Nephron (organoid): ENCODE results near the gene PRUNE2.
A peak's percentile ranks its signal among the peaks of the same experiment; 100 is the strongest.

Source experiments
- H3K27ac Mint-ChIP-seq, 3 experiments: 2 replicates each; pipeline ENCODE4 v1.8.0; 2020; ENCODE audit warnings: mixed read lengths in 3 of 3, mild to moderate bottlenecking in 2 of 3, moderate library complexity in 1 of 3
- H3K27me3 Mint-ChIP-seq: 2 replicates; pipeline ENCODE4 v1.8.0; 2021; ENCODE audit warnings: low read depth, mild to moderate bottlenecking, moderate library complexity, mixed read lengths
- H3K36me3 Mint-ChIP-seq: 2 replicates; pipeline ENCODE4 v1.8.0; 2020; ENCODE audit warnings: low read depth, mixed read lengths
- H3K4me1 Mint-ChIP-seq: 2 replicates; pipeline ENCODE4 v1.8.0; 2020; ENCODE audit warnings: mixed read lengths
- H3K4me3 Mint-ChIP-seq, 3 experiments: 2 replicates each; pipeline ENCODE4 v1.8.0; 2020; ENCODE audit warnings: mild to moderate bottlenecking in 3 of 3, mixed read lengths in 3 of 3, moderate library complexity in 2 of 3
- H3K9me3 Mint-ChIP-seq: 2 replicates; pipeline ENCODE4 v1.8.0; 2020; ENCODE audit warnings: mixed read lengths
- CTCF ChIP-seq, 3 experiments: fragments of 200-600 bp; sonication (generic); IDR thresholded peaks; one replicate each; pipeline ENCODE4 v1.5.0; 2021; ENCODE audit warnings: antibody characterized with exemption in 3 of 3; ENCODE audit not compliant: unreplicated experiment in 3 of 3

The PRUNE2 gene

DNA sequence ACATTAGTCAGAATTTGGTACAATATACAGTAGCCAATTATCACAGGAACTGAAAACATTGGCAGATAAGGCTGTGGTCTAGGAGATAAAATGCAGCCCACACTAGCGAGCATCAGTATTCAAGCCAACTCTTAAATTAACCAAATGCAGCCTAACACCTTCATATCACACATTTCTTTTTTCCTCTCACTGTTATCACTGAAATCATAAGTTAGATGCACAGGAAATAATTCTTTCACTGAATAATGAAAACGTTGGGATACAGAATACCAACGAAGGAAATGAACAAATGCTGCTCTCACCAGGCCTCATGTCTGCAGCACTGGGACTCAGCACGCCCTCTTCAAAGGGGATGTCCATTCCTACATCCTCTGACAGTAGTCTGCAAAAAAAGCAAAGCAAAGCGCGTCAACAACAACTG, 250.8 kb downstream of the PRUNE2 start:
- no peak for TF ChIP-seq CTCF (IDR thresholded peaks at IDR 0.05; ENCODE audit: unreplicated experiment in 3 of 3)
- no peaks in the 10 kb centered on the region for H3K36me3 Mint-ChIP-seq
- peaks cover 3% of the 10 kb centered on the region for H3K4me1 Mint-ChIP-seq
- H3K4me3 Mint-ChIP-seq, result no peak overlapping the region
- H3K9me3 Mint-ChIP-seq, result no peaks in the 10 kb centered on the region
- H3K27me3 Mint-ChIP-seq, result no peaks in the 10 kb centered on the region
- no peak overlapping the region for H3K27ac Mint-ChIP-seq

- no peaks in the 10 kb centered on the region for H3K27me3 Mint-ChIP-seq
- H3K9me3 Mint-ChIP-seq, result no peaks in the 10 kb centered on the region
- H3K4me1 Mint-ChIP-seq, result peaks cover 3% of the 10 kb centered on the region
- no peak overlapping the region for H3K27ac Mint-ChIP-seq
- no peak for TF ChIP-seq CTCF (IDR thresholded peaks at IDR 0.05; ENCODE audit: unreplicated experiment in 3 of 3)
- no peaks in the 10 kb centered on the region for H3K36me3 Mint-ChIP-seq
- no peak overlapping the region for H3K4me3 Mint-ChIP-seq
Observed at GRCh38 chr9:76654575-76654974, 251.3 kb downstream of the PRUNE2 start.

DNA sequence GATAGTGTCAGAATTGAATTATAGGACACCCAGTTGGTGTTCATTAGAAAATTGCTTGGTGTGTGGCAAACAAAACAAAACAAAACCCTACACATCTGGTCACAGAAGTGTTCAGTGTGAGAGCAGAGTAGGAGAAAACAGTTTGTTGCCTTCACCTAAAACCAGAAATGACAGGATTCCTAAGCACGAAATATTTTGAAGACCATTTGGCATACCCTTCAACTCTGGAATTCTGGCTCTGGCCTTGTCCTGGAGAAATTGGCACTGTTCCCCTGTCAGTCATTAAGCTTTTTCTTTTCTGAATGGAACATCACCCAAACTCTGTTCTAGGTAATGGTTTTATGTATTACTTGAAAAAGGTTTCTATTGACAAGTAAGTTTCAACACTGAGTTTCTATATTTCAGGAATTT, 251.9 kb downstream of the PRUNE2 start:
- peak overlapping the region in 1 of 3 experiments; percentile 11 for H3K27ac Mint-ChIP-seq
- H3K4me1 Mint-ChIP-seq, result peaks cover 3% of the 10 kb centered on the region
- no peaks in the 10 kb centered on the region for H3K9me3 Mint-ChIP-seq
- no peaks in the 10 kb centered on the region for H3K36me3 Mint-ChIP-seq
- no peak overlapping the region for H3K4me3 Mint-ChIP-seq
- no peaks in the 10 kb centered on the region for H3K27me3 Mint-ChIP-seq
- no peak for TF ChIP-seq CTCF (IDR thresholded peaks at IDR 0.05; ENCODE audit: unreplicated experiment in 3 of 3)

DNA sequence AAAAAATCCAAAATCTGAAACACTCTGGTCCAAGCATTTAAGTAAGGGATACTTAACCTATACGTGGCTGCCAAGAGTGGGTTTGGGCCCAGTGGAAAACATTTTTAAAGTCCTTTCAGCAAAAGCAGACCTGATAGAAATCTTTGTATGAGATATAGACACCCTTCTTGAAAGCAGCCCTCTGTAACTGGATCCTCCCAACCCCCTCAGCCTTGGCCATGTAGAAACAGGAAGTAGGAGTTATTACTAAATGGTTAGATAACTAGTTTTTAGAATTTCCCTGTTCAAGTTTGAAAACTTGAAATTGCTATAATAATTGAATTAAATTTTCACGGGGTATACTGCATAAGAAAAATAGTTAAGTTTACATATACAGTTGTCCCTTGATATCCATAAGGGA, 253.0 kb downstream of the PRUNE2 start:
- Mint-ChIP-seq H3K9me3 (no peaks in the 10 kb centered on the region), H3K27ac (no peak overlapping the region), H3K4me3 (no peak overlapping the region), H3K27me3 (no peaks in the 10 kb centered on the region), H3K4me1 (peaks cover 3% of the 10 kb centered on the region), H3K36me3 (no peaks in the 10 kb centered on the region)
- no peak for TF ChIP-seq CTCF (IDR thresholded peaks at IDR 0.05; ENCODE audit: unreplicated experiment in 3 of 3)

DNA sequence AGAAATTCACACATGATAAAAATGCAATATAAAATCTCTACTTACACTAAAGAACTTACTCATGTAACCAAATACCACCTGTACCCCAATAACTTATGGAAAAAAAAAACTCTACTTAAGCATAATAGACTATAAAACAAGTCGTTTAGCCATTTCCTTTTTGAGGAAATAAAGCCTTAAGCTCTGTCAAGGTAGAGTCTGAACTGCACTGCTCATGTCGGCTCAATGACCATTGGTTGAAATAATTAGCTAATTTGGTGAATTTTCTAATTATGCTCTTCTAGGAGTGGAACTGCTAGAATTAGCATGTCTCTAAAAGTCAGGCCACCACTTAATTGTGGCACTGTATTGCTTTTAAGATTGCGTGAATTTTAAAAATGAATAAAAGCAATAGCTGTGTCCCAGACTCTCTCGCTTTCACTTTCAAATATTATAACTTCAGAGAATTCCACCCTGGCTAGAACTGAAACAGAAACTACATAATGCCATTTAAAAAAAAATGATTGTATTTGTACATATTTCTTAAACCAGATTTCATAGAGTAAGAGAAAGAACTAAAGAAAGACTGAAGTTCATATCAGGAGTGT, 254.7 kb downstream of the PRUNE2 start:
- Mint-ChIP-seq H3K4me1 (peaks cover 3% of the 10 kb centered on the region), H3K36me3 (no peaks in the 10 kb centered on the region), H3K27ac (peak overlapping the region; percentile 46 to 92 (median 67)), H3K4me3 (no peak overlapping the region), H3K27me3 (no peaks in the 10 kb centered on the region), H3K9me3 (no peaks in the 10 kb centered on the region)
- TF ChIP-seq CTCF (IDR thresholded peaks at IDR 0.05; ENCODE audit: unreplicated experiment in 3 of 3), result no peak

- peak overlapping the region in 1 of 3 experiments; percentile 2 for H3K4me3 Mint-ChIP-seq
- H3K27ac Mint-ChIP-seq, result peak overlapping the region; percentile 46 to 92 (median 67)
- peaks cover 3% of the 10 kb centered on the region for H3K4me1 Mint-ChIP-seq
- H3K27me3 Mint-ChIP-seq, result no peaks in the 10 kb centered on the region
- H3K36me3 Mint-ChIP-seq, result no peaks in the 10 kb centered on the region
- TF ChIP-seq CTCF (IDR thresholded peaks at IDR 0.05; ENCODE audit: unreplicated experiment in 3 of 3), result no peak
- H3K9me3 Mint-ChIP-seq, result no peaks in the 10 kb centered on the region
Observed at GRCh38 chr9:76650692-76651091, 255.2 kb downstream of the PRUNE2 start.
